ENCODE results near the gene ADGRL3.

DNA sequence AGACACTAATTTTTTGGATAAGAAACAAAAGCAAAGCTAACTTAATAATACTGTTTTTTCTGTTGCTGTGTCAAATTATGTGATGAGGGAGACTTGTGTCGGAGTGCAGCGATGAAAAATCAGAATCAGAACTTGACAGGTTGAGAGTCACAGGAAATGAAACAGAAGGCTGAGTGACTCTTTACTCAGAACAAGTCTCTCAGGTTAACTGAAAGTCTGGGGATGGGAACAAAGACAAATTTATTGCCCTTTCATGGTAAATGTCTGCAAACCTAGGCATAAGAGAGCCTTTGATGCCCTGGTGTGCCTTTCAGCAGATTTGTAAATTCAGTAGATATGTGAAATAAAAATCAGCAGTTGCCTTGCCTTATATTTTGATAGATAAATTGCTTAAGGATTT, 96.0 kb downstream of the ADGRL3 start:
- TF ChIP-seq ARNTL (CRISPR knock-in tag; IDR thresholded peaks at IDR 0.05; ENCODE audit: borderline replicate concordance, low read depth) (no peak), ZFP3 (CRISPR knock-in tag; IDR thresholded peaks at IDR 0.05) (no peak), ZFP30 (CRISPR knock-in tag; IDR thresholded peaks at IDR 0.05) (no peak), GLIS3 (CRISPR knock-in tag; IDR thresholded peaks at IDR 0.05) (no peak), ISL1 (CRISPR knock-in tag; IDR thresholded peaks at IDR 0.05) (no peak), RARB (CRISPR knock-in tag; IDR thresholded peaks at IDR 0.05) (no peak), ZNF565 (CRISPR knock-in tag; conservative IDR thresholded peaks at IDR 0.05; ENCODE audit: low read depth) (no peak), SNAI2 (CRISPR knock-in tag; IDR thresholded peaks at IDR 0.05) (no peak), ESRRG (CRISPR knock-in tag; IDR thresholded peaks at IDR 0.05) (no peak), ZNF8 (CRISPR knock-in tag; IDR thresholded peaks at IDR 0.05) (no peak)
